ENCODE data around the gene EFNB1.
"Not testable (repeated sequence)": the region's sequence is repeated elsewhere in the genome, so short reads cannot be mapped to it uniquely, and the experiment has no call there.

EFNB1 gene

DNA sequence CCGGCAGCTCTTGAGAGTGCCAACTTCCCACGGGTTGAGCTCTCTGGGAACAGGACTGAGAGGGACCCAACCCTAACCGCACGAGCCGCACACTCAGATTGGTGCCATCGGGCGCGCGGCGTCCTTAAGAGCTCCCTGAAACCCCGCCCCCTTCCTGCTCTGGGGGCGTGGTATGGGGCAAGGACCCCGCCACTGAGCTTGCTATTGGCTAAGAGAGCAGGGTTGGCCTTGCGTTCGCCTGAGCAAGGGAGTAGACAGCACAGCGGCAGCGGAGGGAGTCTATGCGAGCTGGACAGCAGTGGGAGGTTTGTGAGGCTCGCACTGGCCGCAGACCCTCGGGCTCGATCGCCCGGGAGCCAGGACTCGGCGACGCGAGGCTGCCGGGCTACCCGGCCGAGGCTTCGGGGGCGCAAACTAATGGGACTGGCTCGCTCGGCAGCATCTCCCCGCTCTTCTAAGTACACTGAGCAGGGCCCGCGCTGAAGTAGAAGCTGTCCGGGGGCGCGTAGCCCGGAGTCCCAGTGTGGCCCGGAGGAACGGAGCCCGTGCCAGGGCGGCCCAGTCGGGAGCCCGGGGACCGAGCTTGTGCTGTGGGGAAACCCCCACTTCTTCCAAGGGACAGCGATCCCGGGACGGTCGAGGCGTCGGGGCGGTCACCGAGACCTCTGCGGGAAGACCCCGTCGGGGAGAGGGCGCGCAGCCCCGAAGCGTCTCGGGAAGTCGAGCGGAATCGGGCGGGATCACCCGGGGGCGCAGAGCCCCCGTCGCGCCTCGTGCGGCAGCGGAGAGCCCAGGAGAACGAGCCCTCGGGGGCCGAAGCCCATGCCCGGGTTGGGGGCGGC, at the start of gene EFNB1:
EFNB1 (plus strand) TSS at position 282 of the 842 bp plus-strand sequence. CDS start 756 bp downstream, outside the sequence.
- peak; percentile 64 to 92 for DNase-seq (ENCODE audit: low read depth in 1 of 2, low spot score in 1 of 2)
- in situ Hi-C loops (cut with HindIII; ENCODE audit: low pct_unique_long_range_greater_than_20kb, low sequenced_read_pairs), result no loop called here

DNA sequence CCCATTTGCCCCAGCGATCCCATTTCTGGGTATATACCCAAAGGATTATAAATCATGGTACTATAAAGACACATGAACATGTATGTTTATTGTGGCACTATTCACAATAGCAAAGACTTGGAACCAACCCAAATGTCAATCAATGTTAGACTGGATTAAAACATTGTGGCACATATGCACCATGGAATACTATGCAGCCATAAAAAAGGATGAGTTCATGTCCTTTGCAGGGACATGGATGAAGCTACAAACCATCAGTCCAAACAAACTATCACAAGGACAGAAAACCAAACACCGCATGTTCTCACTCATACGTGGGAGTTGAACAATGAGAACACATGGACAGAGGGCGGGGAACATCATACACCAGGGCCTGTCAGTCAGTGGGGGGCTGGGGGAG, 47.5 kb upstream of the EFNB1 start:
- DNase-seq (ENCODE audit: low read depth in 1 of 2, low spot score in 1 of 2); in situ Hi-C loops (cut with HindIII; ENCODE audit: low pct_unique_long_range_greater_than_20kb, low sequenced_read_pairs): not testable (repeated sequence)

More for the DNA sequence above, at the start of gene EFNB1:
- TF ChIP-seq JUND (IDR thresholded peaks at IDR 0.05; ENCODE audit: low read depth), result no peak

DNA sequence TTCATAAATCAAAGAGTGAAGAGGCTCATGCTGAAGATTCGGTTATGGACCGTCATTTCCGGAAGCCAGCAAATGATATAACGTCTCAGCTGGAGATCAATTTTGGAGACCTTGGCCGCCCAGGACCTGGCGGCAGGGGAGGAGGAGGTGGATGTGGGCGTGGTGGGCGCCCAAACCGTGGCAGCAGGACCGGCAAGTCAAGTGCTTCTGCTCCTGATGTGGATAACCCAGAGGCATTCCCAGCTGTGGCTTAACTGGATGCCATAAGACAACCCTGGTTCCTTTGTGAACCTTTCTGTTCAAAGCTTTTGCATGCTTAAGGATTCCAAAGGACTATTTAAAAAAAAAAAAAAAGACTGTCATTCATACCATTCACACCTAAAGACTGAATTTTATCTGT, 44.0 kb upstream of the EFNB1 start:
- DNase-seq (ENCODE audit: low read depth in 1 of 2, low spot score in 1 of 2), result no peak
- no peak for TF ChIP-seq JUND (IDR thresholded peaks at IDR 0.05; ENCODE audit: low read depth)
- in situ Hi-C loops (cut with HindIII; ENCODE audit: low pct_unique_long_range_greater_than_20kb, low sequenced_read_pairs), result no loop called here

DNA sequence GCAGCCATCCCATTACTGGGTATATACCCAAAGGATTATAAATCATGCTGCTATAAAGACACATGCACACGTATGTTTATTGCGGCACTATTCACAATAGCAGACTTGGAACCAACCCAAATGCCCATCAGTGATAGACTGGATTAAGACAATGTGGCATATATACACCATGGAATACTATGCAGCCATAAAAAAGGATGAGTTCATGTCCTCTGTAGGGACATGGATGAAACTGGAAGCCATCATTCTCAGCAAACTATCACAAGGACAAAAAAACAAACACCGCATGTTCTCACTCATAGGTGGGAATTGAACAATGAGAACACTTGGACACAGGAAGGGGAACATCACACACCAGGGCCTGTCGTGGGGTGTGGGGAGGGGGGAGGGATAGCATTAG, 42.2 kb upstream of the EFNB1 start:
- in situ Hi-C loops (cut with HindIII; ENCODE audit: low pct_unique_long_range_greater_than_20kb, low sequenced_read_pairs); DNase-seq (ENCODE audit: low read depth in 1 of 2, low spot score in 1 of 2): not testable (repeated sequence)

DNA sequence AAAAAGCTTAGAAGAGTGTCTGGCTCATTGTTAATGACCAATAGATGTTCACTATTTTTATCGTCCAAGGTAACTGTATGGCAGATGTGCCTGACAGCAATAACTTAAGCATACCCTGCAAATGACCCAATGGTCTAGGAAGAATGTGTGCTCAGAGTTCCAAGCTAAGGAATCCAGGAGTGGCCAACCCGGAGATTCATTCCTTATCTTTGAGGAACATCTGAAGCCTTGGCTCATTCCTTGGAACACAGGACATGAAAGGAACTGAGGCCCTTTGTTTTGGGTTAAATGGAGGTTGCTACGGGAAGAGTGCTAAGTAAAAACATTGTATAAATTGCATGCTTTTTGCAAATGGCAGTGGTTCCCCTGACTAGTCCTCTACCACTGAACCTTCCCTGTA, 38.9 kb upstream of the EFNB1 start:
- DNase-seq (ENCODE audit: low read depth in 1 of 2, low spot score in 1 of 2), result no peak
- in situ Hi-C loops (cut with HindIII; ENCODE audit: low pct_unique_long_range_greater_than_20kb, low sequenced_read_pairs), result no loop called here
- TF ChIP-seq JUND (IDR thresholded peaks at IDR 0.05; ENCODE audit: low read depth), result no peak

DNA sequence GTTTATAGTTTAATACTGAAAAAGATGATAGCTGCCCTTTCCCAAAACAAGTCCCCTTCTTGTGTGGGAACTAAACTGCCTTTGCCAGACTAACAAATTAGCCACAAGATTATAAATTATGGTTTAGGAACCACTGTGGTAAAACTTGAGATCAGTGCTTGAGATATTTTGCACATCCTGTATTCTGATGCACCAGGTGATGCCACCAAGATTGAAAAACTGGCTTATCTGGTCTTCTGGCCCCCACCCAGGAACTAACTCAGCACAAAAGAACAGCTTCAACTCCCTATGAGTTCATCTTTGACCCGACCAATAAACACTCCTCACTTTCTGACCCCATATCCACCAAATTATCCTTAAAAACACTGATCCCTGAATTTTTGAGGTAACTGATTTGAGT, 36.7 kb upstream of the EFNB1 start:
- TF ChIP-seq JUND (IDR thresholded peaks at IDR 0.05; ENCODE audit: low read depth), result no peak
- DNase-seq (ENCODE audit: low read depth in 1 of 2, low spot score in 1 of 2), result no peak
- in situ Hi-C loops (cut with HindIII; ENCODE audit: low pct_unique_long_range_greater_than_20kb, low sequenced_read_pairs), result no loop called here

DNA sequence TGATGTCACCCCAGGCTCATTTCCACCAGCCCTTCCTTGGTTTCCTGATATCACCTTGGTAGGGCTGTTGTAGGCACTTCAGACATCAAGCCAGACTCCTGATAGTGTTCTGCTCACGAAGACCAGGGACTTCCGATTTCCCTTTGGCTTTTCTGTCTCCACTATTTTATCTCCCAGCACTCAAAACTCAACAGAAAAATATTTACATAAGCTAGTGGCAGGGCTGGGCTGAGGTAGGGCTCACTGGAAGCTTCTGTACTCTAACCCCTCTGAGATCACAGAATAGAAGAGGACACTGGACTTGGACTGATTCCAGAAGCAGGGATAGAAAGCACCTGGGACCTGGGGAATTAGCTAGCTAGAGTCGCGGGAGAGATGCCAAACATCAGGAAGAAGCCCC, 34.4 kb upstream of the EFNB1 start:
- in situ Hi-C loops (cut with HindIII; ENCODE audit: low pct_unique_long_range_greater_than_20kb, low sequenced_read_pairs), result no loop called here
- DNase-seq (ENCODE audit: low read depth in 1 of 2, low spot score in 1 of 2), result no peak
- TF ChIP-seq JUND (IDR thresholded peaks at IDR 0.05; ENCODE audit: low read depth), result no peak

DNA sequence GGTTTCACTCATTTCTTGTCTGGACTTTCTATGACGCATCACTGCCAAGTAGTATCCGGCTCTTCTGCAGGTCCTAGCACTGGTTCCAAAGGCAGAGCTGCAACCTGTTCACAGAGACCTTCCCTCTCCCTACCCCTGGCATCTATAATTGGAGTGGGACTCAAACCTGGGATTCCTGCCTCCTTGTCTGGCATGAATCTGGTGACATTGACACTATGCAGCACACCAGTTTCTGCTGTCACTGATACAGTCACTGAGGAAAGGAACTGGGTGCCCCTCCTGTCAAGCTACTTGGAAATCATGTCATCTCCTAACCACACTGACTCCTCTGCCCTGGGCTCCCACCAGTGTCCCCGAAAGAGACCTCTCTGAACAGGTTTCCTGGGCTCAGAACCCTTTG, 33.1 kb upstream of the EFNB1 start:
- no peak for DNase-seq (ENCODE audit: low read depth in 1 of 2, low spot score in 1 of 2)
- no peak for TF ChIP-seq JUND (IDR thresholded peaks at IDR 0.05; ENCODE audit: low read depth)
- in situ Hi-C loops (cut with HindIII; ENCODE audit: low pct_unique_long_range_greater_than_20kb, low sequenced_read_pairs), result no loop called here

DNA sequence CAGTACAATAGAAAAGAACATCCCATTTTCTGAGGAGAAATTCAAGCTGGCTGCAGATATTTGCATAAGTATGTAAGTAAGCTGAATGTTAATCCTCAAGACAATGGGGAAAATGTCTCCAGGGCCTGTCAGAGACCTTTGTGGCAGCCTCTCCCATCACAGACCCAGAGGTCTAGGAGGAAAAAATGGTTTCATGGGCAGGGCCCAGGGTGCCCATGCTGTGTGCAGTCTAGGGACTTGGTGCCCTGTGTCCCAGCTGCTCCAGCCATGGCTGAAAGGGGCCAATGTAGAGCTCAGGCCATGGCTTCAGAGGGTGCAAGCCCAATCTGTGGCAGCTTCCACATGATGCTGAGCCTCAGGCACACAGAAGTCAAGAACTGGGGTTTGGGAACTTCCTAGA, 30.4 kb upstream of the EFNB1 start:
- in situ Hi-C loops (cut with HindIII; ENCODE audit: low pct_unique_long_range_greater_than_20kb, low sequenced_read_pairs); DNase-seq (ENCODE audit: low read depth in 1 of 2, low spot score in 1 of 2): not testable (repeated sequence)

DNA sequence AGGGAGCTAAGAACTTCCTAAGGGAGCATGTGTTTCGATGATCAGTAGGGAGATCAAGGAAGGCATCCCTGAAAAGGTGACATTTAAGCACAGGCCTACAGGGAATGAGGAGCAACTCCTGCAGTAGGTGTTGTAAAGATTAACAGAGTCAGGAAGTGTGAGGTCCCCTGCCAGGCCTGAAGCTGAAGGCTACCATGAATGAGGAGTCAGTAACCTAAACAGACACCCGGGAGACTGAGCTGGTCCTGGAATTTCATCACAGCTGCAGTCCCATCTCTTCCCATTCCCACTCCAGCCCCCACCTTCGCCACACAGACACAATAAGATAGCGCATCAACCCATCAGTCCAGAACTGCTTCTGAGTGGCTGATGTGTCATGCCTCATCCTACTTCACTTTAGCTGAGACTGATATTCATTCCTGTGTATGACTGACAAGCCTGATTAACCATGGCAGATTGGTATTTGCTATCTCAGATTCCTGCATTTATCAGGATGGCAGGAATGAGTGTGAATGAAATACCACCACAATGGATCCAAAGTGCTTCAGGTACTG, 27.0 kb upstream of the EFNB1 start:
- no peak for DNase-seq (ENCODE audit: low read depth in 1 of 2, low spot score in 1 of 2)
- in situ Hi-C loops (cut with HindIII; ENCODE audit: low pct_unique_long_range_greater_than_20kb, low sequenced_read_pairs), result no loop called here
- no peak for TF ChIP-seq JUND (IDR thresholded peaks at IDR 0.05; ENCODE audit: low read depth)

DNA sequence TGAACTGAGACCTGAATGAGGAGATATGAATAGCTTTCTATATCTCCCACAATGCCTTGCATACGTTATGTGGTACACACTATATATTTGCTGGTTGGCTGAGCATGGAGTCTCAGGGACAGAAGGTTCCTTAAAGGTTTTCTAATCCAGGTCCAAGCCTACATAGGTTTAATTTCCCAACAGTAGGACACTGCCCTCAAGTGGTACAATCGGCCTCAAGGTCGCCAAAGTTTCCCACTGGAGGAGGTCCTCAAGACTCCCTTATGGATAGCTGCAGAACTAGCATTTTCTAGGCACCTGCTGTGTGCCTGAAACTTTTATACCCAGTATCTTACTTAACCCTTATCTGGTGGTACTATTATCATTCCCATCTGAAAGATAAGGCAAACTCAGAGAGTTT, 21.0 kb upstream of the EFNB1 start:
- in situ Hi-C loops (cut with HindIII; ENCODE audit: low pct_unique_long_range_greater_than_20kb, low sequenced_read_pairs), result no loop called here
- peak; percentile 11 to 47 for DNase-seq (ENCODE audit: low read depth in 1 of 2, low spot score in 1 of 2)
- TF ChIP-seq JUND (IDR thresholded peaks at IDR 0.05; ENCODE audit: low read depth), result no peak

DNA sequence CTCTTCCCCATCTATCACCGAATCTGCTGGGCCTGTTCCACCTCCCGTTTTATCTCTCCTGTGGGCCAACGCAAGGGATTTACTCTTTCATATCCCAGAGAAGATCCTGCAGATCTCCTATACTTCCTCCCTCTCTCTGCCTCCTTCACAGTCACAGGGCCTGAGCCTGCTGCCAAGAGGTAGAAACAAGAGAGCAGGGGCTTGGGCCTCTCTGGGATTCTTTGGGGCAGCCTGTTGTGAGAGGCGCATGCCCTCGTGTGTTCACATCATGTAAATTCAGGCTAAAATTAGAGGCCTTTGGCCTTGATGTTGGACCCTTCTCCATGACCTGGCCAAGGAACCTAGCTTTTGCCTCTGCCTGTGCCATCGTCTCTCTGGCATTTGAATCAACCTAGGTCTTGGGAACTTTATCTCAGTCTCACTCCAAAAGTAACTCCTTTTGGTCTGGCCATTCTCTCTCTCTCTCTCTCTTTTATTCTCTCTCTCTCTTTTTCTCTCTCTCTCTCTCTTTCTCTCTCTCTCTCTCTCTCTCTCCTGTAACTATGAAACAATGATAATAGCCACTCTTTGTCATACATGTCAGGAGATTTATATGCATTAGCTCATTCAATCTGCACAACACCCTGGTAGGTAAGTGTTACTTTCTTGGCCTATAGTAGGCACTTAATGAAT, 20.0 kb upstream of the EFNB1 start:
- TF ChIP-seq JUND (IDR thresholded peaks at IDR 0.05; ENCODE audit: low read depth), result no peak
- peak in 1 of 2 experiments; percentile 27 for DNase-seq (ENCODE audit: low read depth in 1 of 2, low spot score in 1 of 2)
- in situ Hi-C loops (cut with HindIII; ENCODE audit: low pct_unique_long_range_greater_than_20kb, low sequenced_read_pairs), result no loop called here

DNA sequence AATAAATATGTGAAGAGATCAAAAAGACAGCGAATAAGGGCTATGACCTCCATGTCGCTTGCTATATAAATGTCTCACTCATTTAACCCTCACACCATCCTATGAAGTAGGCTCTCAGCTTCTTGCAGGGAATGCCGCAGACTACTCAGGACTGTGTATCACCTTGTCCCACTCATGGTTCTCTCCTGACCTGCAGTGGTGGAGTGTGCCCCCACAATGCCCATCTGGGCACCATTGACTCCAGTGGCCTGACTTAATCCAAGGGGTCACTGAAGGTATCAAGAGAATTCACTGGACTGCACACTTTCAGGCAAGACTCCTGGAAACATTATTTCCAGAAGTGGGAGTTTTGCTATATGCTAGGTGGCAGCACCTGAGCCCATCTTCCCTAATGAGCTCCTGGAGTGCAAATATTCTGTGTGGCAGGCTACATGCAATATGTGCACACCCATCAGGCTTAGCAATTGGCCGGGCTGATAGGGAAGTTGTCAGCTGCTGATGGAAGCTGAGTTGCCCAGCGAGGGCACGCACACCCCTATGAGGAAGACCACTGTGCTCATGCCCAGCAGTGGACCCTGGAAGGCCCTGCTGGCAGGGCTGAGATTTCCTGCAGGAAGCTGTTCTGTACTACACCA, 8.2 kb upstream of the EFNB1 start:
- TF ChIP-seq JUND (IDR thresholded peaks at IDR 0.05; ENCODE audit: low read depth), result no peak
- DNase-seq (ENCODE audit: low read depth in 1 of 2, low spot score in 1 of 2), result no peak
- in situ Hi-C loops (cut with HindIII; ENCODE audit: low pct_unique_long_range_greater_than_20kb, low sequenced_read_pairs), result no loop called here
